Brain microvascular endothelial cell (primary cell): ENCODE data around the gene IL18R1.

Experiments used
- DNase-seq: peaks from one replicate; pipeline ENCODE4 v3.0.0-alpha.2; 2020
- H3K27ac ChIP-seq: fragments of 250-450 bp; sonication (Bioruptor Pico); 2 replicates; pipeline ENCODE4 v1.5.1; 2020; ENCODE audit warnings: mild to moderate bottlenecking, moderate library complexity
- H3K27me3 ChIP-seq: fragments of 250-450 bp; sonication (Bioruptor Pico); replicated peaks from 2 replicates; pipeline ENCODE4 v1.5.1; 2020; ENCODE audit warnings: mild to moderate bottlenecking
- H3K36me3 ChIP-seq: fragments of 250-450 bp; sonication (Bioruptor Pico); replicated peaks from 2 replicates; pipeline ENCODE4 v1.5.1; 2020; ENCODE audit warnings: mild to moderate bottlenecking
- H3K4me3 ChIP-seq: 2 replicates; pipeline ENCODE4 v1.5.1; 2011; ENCODE audit warnings: low read depth, mild to moderate bottlenecking, control low read depth, low read length, moderate library complexity
- in situ Hi-C: cut with HindIII; loops from 2 replicates; pipeline ENCODE4 v1.10.0; 2017; ENCODE audit warnings: low sequenced_read_pairs, low pct_ligation_motif_present
- TF ChIP-seq, protein P1 (sequence below): IDR thresholded peaks from 2 replicates; pipeline ENCODE4 v1.5.1; 2011; ENCODE audit warnings: low read depth, mild to moderate bottlenecking, moderate library complexity, low read length, control low read depth, inconsistent platforms; ENCODE audit errors: missing control alignments

IL18R1 gene

GRCh38 chr2:102427249-102427648 lies 71.7 kb downstream of the IL18R1 start:
- no peak overlapping the region for H3K4me3 ChIP-seq
- H3K27ac ChIP-seq = no peak overlapping the region
- no peaks in the 10 kb centered on the region for H3K27me3 ChIP-seq
- H3K36me3 ChIP-seq = no peaks in the 10 kb centered on the region
- TF ChIP-seq, protein P1, sequence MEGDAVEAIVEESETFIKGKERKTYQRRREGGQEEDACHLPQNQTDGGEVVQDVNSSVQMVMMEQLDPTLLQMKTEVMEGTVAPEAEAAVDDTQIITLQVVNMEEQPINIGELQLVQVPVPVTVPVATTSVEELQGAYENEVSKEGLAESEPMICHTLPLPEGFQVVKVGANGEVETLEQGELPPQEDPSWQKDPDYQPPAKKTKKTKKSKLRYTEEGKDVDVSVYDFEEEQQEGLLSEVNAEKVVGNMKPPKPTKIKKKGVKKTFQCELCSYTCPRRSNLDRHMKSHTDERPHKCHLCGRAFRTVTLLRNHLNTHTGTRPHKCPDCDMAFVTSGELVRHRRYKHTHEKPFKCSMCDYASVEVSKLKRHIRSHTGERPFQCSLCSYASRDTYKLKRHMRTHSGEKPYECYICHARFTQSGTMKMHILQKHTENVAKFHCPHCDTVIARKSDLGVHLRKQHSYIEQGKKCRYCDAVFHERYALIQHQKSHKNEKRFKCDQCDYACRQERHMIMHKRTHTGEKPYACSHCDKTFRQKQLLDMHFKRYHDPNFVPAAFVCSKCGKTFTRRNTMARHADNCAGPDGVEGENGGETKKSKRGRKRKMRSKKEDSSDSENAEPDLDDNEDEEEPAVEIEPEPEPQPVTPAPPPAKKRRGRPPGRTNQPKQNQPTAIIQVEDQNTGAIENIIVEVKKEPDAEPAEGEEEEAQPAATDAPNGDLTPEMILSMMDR = no peak
- DNase-seq = no peak
- in situ Hi-C loops = no loop called here

- Histone ChIP-seq H3K27ac (no peak overlapping the region), H3K4me3 (no peak overlapping the region), H3K27me3 (no peaks in the 10 kb centered on the region), H3K36me3 (no peaks in the 10 kb centered on the region)
- no peak for DNase-seq
- in situ Hi-C loops = no loop called here
- TF ChIP-seq, protein P1 = no peak
These were observed 73.0 kb downstream of the IL18R1 start for GRCh38 chr2:102428573-102428972.

- H3K36me3 ChIP-seq = no peaks in the 10 kb centered on the region
- no peaks in the 10 kb centered on the region for H3K27me3 ChIP-seq
- H3K27ac ChIP-seq = no peak overlapping the region
- DNase-seq = no peak
- TF ChIP-seq, protein P1 = no peak
- in situ Hi-C loops = no loop called here
- no peak overlapping the region for H3K4me3 ChIP-seq
These were observed 76.8 kb downstream of the IL18R1 start for GRCh38 chr2:102432386-102432785.

GRCh38 chr2:102433973-102434654 lies 78.5 kb downstream of the IL18R1 start:
- DNase-seq = no peak
- H3K27ac ChIP-seq = no peak overlapping the region
- in situ Hi-C loops = no loop called here
- no peaks in the 10 kb centered on the region for H3K27me3 ChIP-seq
- TF ChIP-seq, protein P1 = no peak
- H3K4me3 ChIP-seq = no peak overlapping the region
- no peaks in the 10 kb centered on the region for H3K36me3 ChIP-seq

DNA sequence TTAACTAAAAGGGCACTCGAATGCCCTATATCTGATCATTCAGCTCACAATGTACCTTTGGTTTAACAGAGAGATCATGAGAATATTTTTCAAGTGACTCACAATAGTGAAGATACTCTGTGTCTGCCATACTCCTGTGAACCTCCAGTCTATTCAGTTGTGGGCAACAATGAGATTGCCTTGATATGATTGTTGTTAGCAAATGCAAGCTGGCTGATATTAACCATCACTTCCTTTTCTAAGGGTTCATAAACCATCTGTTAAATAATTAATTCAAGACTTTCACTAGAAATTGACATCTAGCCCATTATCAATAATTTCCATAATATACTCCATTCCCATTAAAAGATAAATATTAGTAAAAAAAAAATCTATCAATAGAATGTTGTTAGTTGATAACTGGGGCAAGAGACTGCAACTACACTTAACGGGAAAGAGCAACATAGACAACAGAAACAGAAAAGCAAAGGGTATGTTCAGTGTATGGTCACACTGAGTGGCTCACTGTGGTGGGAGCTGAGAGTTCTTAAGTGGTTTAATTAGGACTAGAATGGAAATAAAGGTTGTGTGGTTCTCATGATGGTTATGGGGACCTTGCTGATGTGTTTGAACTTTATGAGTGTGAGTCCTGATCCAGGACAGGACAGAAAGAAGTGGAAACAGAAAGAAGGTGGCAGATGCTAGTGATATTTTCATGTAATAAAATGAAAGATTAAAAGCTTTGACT lies 79.2 kb downstream of the IL18R1 start:
- DNase-seq = no peak
- H3K27me3 ChIP-seq = no peaks in the 10 kb centered on the region
- TF ChIP-seq, protein P1 = no peak
- no peak overlapping the region for H3K27ac ChIP-seq
- in situ Hi-C loops = no loop called here
- H3K4me3 ChIP-seq = no peak overlapping the region
- H3K36me3 ChIP-seq = no peaks in the 10 kb centered on the region
